ENCODE measurements around the gene NKD1. TPM values are rescaled to one million over a fixed set of nuclear protein-coding genes. Genes with fewer than 3 reads are reported as not detected.

The NKD1 gene
- total RNA-seq, 1 experiment from 2014 or later = 11.4 TPM

DNA sequence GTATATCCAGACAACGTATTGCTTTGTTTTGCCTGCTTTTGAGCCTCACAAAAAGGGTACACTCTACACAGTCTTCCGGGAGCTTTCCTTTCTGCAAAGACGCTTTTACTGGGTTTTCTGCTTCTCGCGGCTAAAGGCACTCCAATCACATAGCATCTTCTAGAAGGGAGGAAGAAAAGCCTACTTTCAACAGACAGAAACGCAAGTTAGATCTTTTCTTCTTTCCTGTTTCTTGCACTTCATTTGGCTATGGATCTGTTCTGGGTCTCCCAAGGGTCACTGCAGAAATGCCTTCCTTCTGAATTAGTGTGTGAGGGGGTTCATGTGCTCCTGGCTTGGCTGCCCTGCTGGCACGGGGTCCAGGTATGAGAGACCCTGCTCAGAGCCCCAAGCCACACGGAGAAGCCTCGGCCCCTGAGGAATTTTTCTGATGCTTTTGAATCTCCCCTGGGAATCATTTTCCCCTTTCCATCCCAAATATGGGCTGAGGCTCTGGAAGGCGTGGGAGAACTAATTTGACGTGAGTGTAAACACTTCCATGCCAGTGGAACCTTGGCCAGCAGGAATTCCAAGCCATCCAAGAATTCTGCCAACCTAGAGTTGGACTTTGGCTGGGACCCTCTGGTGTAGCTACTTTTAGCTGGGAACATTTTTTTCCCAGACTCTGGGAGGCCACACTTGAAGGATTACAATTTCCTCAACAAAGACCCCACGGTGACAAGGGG is 49.6 kb upstream of the NKD1 start:
- H3K36me3 ChIP-seq (ENCODE audit: control insufficient read depth in 1 of 2, insufficient read depth in 2 of 2, low read length in 2 of 2) = no peaks in the 10 kb centered on the region
- POLR2A ChIA-PET = no interaction called here
- no peaks in the 10 kb centered on the region for H3K9me2 ChIP-seq (ENCODE audit: insufficient read depth)
- no peak overlapping the region for H3K9ac ChIP-seq (ENCODE audit: low read length)
- ATAC-seq (no peak), DNase-seq (ENCODE audit: low read depth, low spot score) (no peak)
- peaks cover 1 to 4% of the 10 kb centered on the region in 2 experiments; a peak in 3 of 4 replicates for H3K4me1 ChIP-seq (ENCODE audit: control insufficient read depth in 1 of 2, insufficient read depth in 2 of 2, low read length in 2 of 2)
- H4K20me1 ChIP-seq (ENCODE audit: insufficient read depth) = no peaks in the 10 kb centered on the region
- TF ChIP-seq ELF1 (IDR thresholded peaks at IDR 0.05; ENCODE audit: borderline replicate concordance, low read depth) = no peak
- TF ChIP-seq EGR1 (IDR thresholded peaks at IDR 0.05; ENCODE audit: low read depth) = no peak
- TF ChIP-seq MAX (IDR thresholded peaks at IDR 0.05) = no peak
- TF ChIP-seq, protein P1, sequence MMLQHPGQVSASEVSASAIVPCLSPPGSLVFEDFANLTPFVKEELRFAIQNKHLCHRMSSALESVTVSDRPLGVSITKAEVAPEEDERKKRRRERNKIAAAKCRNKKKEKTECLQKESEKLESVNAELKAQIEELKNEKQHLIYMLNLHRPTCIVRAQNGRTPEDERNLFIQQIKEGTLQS (IDR thresholded peaks at IDR 0.05) = no peak
- TF ChIP-seq CBX3 (IDR thresholded peaks at IDR 0.05; ENCODE audit: low read depth) = no peak
- no peak for TF ChIP-seq EZH2phosphoT487 (IDR thresholded peaks at IDR 0.05; ENCODE audit: borderline replicate concordance)
- no peak for TF ChIP-seq EZH2 (IDR thresholded peaks at IDR 0.05)
- no peak overlapping the region for H2AFZ ChIP-seq (ENCODE audit: low read depth, low read length, poor library complexity, severe bottlenecking)
- H3K9me3 ChIP-seq (ENCODE audit: control insufficient read depth in 1 of 2, insufficient read depth in 1 of 2, low read depth in 1 of 2, low read length in 2 of 2) = no peaks in the 10 kb centered on the region
- H3K27ac ChIP-seq (ENCODE audit: low read depth, low read length) = no peak overlapping the region
- CTCF ChIA-PET = no interaction called here
- BruUV-seq (replicated peaks) = no TSS peak
- H3K79me2 ChIP-seq (ENCODE audit: insufficient read depth, low read length) = no peaks in the 10 kb centered on the region
- RAD21 ChIA-PET (ENCODE audit: low non-redundant PET in 1 of 2, low total read pairs in 2 of 2, uncharacterized antibody in 2 of 2, unreplicated experiment in 2 of 2) = no interaction called here
- no peak overlapping the region for H3K4me3 ChIP-seq (replicated peaks in 1 of 2; ENCODE audit: low read depth in 1 of 2, low read length in 2 of 2)
- H3K4me2 ChIP-seq (ENCODE audit: low read length) = no peak overlapping the region
- H3K27me3 ChIP-seq (ENCODE audit: insufficient read depth, low read length) = no peaks in the 10 kb centered on the region
- intact Hi-C loops (cut with micrococcal nuclease) = no loop called here

DNA sequence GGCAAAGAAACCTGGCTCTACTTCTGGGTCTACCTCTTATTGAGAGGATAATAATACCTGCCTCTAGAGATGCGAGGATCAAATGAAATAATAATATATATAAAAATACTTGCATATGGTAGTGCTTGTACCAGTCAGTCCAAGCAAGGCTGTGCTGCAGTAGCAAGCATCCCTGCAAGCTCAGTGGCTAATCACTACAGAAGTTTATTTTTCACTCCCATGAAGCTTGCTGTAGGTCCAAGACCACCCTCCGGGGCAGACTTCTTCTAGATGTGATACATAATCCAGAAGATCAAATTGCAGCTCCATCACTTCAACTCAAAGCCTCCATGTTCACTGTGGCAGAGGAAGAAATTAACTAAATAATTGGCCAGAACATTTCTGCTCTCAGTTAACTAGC is 48.9 kb upstream of the NKD1 start:
- no peaks in the 10 kb centered on the region for H3K9me3 ChIP-seq (ENCODE audit: control insufficient read depth in 1 of 2, insufficient read depth in 1 of 2, low read depth in 1 of 2, low read length in 2 of 2)
- no peak overlapping the region for H3K27ac ChIP-seq (ENCODE audit: low read depth, low read length)
- H3K4me1 ChIP-seq (ENCODE audit: control insufficient read depth in 1 of 2, insufficient read depth in 2 of 2, low read length in 2 of 2) = peaks cover 5 to 10% of the 10 kb centered on the region in 2 experiments; a peak in 3 of 4 replicates
- ChIA-PET CTCF (no interaction called here), POLR2A (no interaction called here), RAD21 (ENCODE audit: low non-redundant PET in 1 of 2, low total read pairs in 2 of 2, uncharacterized antibody in 2 of 2, unreplicated experiment in 2 of 2) (no interaction called here)
- TF ChIP-seq RAD21 (IDR thresholded peaks at IDR 0.05; ENCODE audit: low read depth) = no peak
- no peak for TF ChIP-seq EGR1 (IDR thresholded peaks at IDR 0.05; ENCODE audit: low read depth)
- no peak for TF ChIP-seq ZBTB33 (IDR thresholded peaks at IDR 0.05; ENCODE audit: extremely low read depth, insufficient replicate concordance, low read length)
- TF ChIP-seq FOSL1 (IDR thresholded peaks at IDR 0.05; ENCODE audit: low read depth) = no peak
- no peak for TF ChIP-seq SP1 (IDR thresholded peaks at IDR 0.05; ENCODE audit: low read depth)
- TF ChIP-seq EZH2 (IDR thresholded peaks at IDR 0.05) = no peak
- TF ChIP-seq, protein P1 (IDR thresholded peaks at IDR 0.05) = no peak
- no peak for TF ChIP-seq SIN3A (IDR thresholded peaks at IDR 0.05; ENCODE audit: low read depth)
- DNase-seq (ENCODE audit: low read depth, low spot score) (no peak), ATAC-seq (no peak)
- no peaks in the 10 kb centered on the region for H3K27me3 ChIP-seq (ENCODE audit: insufficient read depth, low read length)
- no peaks in the 10 kb centered on the region for H3K9me2 ChIP-seq (ENCODE audit: insufficient read depth)
- BruUV-seq (replicated peaks) = no TSS peak
- intact Hi-C loops (cut with micrococcal nuclease) = no loop called here
- H3K4me3 ChIP-seq (replicated peaks in 1 of 2; ENCODE audit: low read depth in 1 of 2, low read length in 2 of 2) = no peak overlapping the region
- no peaks in the 10 kb centered on the region for H4K20me1 ChIP-seq (ENCODE audit: insufficient read depth)
- H3K9ac ChIP-seq (ENCODE audit: low read length) = no peak overlapping the region
- no peak overlapping the region for H2AFZ ChIP-seq (ENCODE audit: low read depth, low read length, poor library complexity, severe bottlenecking)
- H3K36me3 ChIP-seq (ENCODE audit: control insufficient read depth in 1 of 2, insufficient read depth in 2 of 2, low read length in 2 of 2) = no peaks in the 10 kb centered on the region
- H3K4me2 ChIP-seq (ENCODE audit: low read length) = no peak overlapping the region
- H3K79me2 ChIP-seq (ENCODE audit: insufficient read depth, low read length) = no peaks in the 10 kb centered on the region
